Stimulated activated CD4-positive, alpha-beta T cell treated with anti-CD3 and anti-CD28 coated beads, Interleukin-1b, Interleukin-23, amount 100 ng/mL, for 1 hour (primary cell): ENCODE data around the gene RNF149.
"Not testable (repeated sequence)": the region's sequence is repeated elsewhere in the genome, so short reads cannot be mapped to it uniquely, and the experiment has no call there.

Experiments
- DNase-seq, 2 donors: peaks; one replicate each; pipeline ENCODE4 v3.0.0-alpha.2; 2020; ENCODE audit warnings: low read depth in 2 of 2

RNF149 gene

DNA sequence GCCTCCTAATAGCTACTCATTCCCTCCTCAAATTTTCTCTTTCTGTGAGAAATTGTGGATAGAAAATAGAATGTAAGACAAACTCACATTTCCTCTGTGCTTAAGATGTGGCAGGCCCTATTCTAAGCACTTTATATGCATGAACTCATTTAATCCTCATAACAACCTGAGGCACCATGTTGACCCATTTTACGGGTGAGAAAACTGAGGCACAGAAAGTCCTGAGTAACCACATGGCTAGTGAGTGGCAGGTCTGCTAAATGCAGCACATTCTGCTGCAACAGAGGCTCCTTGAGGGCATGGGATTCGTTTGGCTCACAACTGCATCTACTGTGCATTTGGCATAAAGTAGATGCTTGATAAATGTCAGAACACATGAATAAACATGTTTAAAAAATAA, 22.7 kb upstream of the RNF149 start:
- no peak for DNase-seq

DNA sequence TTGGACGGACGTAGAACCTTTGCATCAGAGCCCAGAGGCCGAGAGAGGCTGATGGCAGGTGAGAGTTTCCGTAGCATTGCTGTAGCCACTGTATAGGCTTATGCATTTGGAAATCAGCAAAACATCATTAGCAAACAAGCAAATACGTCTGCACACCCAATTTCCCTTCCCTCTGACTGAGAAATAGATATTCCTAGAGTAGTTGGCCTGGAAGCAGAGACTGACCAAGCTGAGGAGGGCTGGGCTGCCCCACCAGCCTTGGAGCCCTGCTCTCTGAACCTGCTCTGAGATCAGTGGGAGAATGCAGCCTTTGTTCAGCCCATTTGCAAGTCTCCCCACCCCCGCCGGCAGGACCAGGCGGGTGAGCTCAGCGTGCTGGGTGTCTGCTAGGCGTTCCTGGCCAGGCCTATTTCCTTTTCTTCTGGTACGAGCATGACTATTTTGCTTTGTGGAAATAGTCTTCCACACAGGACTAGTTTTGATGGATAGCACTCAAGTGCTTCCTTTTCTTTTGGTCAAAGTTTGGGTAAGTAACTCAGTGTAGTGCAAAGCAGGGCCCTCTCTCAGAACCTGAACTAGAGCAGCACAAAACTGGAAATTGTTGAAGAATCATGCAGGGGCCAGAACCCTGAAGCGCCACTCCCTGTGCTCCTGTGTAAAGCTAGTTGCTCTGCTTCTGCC, 21.9 kb upstream of the RNF149 start:
- DNase-seq: no peak

GRCh38 chr2:101329026-101329425, 20.5 kb upstream of the RNF149 start:
- no peak for DNase-seq

- no peak for DNase-seq
Measured at GRCh38 chr2:101328474-101329007, 20.0 kb upstream of the RNF149 start.

DNA sequence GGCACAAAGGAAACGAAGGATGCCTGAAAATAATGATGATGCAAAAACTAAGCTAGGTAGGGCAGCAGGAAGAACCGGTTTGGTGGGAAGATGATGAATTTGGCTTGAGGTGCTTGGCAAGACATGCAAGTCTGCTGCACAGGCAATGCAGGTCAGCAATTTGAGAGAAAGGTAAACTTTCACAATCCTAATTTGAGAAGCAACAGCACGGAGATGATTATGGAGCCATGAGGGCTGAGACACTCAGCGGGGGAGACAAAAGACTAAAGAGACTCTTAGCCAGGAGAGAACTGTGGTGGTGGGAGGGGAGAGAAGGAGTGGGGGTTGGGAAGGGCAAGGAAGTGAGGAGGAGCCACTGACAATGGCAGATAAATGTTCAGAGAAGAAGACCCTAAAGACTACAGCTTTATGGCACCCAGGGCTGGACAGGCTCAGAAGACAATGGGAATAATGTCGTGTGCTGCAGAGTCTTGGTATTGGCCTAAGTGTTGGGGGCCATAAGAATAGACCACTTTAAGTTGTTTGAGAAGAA, 19.4 kb upstream of the RNF149 start:
- no peak for DNase-seq

- DNase-seq: no peak
Measured at GRCh38 chr2:101325425-101325824, 16.9 kb upstream of the RNF149 start.

DNA sequence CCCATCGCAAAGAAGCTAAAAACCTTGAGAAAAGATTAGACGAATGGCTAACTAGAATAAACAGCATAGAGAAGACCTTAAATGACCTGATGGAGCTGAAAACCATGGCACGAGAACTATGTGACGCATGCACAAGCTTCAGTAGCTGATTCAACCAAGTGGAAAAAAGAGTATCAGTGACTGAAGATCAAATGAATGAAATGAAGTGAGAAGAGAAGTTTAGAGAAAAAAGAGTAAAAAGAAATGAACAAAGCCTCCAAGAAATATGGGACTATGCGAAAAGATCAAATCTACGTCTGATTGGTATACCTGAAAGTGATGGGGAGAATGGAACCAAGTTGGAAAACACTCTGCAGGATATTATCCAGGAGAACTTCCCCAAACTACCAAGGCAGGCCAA, 8.1 kb upstream of the RNF149 start:
- DNase-seq: not testable (repeated sequence)

DNA sequence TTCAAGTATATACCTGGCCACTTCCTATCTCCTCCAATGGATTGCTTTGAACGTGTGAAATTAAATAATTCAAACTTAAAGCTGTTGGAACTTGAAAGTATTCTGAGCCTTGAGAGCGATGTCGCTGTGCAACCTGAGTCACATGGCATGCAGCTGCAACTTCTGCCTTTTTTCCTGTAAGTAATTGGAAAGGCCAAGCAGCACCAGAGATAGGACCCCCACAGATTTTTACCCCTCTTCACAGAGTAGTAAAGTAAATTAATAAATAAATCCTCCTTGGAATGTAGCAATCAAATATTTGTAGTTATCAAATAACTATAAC, 3.2 kb upstream of the RNF149 start:
- DNase-seq: no peak

- no peak for DNase-seq
Measured at GRCh38 chr2:101310834-101311695, 2.6 kb upstream of the RNF149 start.

- DNase-seq: no peak
Measured at GRCh38 chr2:101310090-101310833, 1.8 kb upstream of the RNF149 start.

- DNase-seq: no peak
Measured at GRCh38 chr2:101307950-101308431, 510 bp downstream of the RNF149 start.

DNA sequence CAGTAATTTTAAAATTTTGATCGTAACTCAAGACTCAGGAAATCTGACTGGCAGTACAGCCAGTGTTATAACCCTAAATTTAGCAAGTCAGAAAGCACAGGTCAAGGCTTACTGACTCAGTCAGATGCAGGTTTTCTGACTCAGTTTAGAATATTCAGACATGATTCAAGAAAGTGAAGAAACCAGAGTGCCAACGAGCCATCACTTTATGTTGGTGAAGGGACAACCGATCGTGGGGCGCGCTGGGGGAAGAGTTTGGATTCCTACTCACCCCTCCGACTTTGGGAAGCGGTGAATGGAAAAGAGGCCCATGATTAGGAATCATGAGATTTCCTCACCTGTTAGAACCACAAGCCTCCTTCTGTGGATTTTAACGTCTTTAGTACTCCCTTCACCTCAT, 998 bp downstream of the RNF149 start:
- no peak for DNase-seq

- DNase-seq: no peak
Measured at GRCh38 chr2:101306410-101306809, 2.1 kb downstream of the RNF149 start.

DNA sequence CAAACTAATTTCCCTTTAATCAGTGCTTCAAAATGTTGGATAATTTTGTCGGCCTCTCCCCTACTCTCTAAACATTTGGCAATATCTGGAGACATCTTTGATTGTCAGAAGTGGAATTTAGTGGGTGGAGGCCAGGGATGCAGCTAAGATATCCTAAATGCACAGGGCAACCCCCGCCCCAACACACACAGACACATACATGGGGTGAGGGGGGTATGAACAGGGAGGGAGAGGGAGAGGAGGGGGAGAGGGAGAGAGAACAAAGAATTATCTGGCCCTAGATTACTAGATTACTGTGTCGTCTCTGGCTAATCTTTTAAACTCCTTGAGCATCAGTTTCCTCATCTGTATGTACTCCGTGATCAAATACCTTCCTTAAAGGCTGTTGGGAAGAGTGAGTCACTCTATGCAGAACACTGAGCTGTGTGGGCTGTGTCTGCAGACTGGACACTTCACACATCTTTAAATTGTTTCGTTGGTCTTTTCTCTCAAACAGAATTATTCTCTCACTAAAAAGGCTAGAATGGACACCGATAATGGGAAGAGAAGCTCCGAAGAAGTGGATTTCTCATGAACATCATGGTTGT, 2.9 kb downstream of the RNF149 start:
- DNase-seq: no peak

DNA sequence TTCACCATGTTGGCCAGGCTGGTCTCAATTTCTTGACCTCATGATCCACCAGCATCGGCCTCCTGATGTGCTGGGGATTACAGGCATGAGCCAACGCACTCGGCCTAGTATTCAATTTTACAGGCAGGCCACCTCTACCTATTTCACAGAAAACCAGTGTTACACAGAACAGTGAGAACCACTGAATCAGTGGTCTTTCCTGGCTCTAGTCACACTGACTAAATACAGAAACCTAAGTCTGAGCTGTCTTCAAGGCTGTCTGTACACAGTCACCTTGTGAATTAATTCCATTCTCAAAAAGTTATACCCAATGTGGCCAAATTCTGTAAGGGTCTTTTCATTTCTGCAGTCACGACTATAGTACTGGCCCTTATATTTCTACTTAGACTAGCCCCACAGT, 3.5 kb downstream of the RNF149 start:
- DNase-seq: no peak

DNA sequence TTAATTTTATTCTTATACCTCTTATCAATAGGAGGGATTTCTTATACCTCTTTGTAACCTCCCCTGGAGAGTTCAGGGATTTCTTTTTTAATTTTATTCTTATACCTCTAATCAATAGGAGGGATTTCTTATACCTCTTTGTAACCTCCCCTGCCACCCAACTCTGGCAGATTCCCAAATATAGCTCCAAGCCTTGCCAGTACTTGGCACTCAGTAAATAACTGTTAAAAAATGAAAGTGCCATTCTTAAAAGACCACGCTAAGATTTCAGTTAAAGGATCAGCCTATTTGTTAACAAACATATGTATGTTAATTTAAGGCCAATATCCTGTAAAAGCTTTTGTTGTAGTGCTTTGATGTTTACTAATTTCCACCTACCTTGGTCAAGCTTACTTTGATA, 4.8 kb downstream of the RNF149 start:
- no peak for DNase-seq

- no peak for DNase-seq
Measured at GRCh38 chr2:101302016-101302415, 6.5 kb downstream of the RNF149 start.

GRCh38 chr2:101300836-101301235, 7.7 kb downstream of the RNF149 start:
- no peak for DNase-seq

DNA sequence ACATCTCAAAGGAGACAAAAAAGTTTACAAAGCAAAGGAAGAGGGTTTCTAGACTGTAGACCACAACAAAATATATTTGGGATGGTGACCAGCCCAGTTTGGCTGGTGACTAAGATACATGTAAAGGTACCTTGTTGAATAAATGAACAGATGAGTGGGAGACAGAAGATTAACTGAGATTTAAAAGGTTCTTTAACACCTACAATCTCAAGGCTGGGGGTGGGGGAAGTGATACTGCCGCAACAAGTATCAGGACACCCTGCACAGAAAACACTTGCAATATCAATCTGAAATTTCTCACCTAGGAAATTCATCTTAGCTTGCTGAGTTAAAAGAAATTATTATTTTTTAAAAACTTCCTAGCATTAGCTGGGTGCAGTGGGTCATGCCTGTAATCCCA, 8.3 kb downstream of the RNF149 start:
- no peak for DNase-seq

DNA sequence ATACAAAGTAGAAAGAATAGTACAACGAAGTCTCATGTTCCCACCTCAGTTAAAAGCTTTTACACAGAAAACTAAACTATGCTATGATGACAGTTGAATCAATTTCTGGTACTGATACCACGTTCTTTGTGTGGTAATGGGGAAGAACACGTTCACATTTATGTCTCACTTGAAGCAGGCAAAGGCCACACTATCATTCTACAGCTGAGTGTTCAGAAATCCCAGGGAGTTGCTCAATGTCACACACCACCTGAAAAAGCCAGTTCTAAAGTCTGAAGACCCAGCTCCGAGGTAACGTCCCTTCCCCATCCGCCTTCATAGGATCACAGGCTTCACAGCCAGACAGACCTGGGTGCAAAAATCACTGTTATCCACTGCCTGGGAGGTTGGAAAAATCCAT, 8.9 kb downstream of the RNF149 start:
- no peak for DNase-seq

- DNase-seq: no peak
Measured at GRCh38 chr2:101297383-101297782, 11.1 kb downstream of the RNF149 start.

DNA sequence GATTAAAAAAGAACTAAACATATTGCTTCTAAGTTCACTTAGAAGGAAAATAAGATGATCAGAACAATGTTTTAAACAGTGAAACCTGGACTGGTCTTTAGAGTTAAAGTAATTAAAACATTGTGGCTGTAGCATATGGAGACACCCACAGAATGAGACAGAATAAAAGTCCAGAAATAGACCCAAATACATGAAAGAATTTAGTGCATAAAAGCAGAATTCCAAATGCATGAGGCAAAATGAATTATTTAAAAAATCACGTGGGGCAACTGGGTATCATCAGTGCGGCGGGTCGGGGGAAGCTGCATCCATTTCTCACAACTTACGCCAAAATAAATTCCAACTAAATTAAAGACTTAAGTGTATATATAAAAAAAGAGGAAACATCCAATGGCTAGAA, 12.1 kb downstream of the RNF149 start:
- DNase-seq: no peak
